ENCODE data around the gene COL20A1.

The COL20A1 gene

GRCh38 chr20:63381781-63382431 lies 88.9 kb downstream of the COL20A1 start:
- TF ChIP-seq ZFX (IDR thresholded peaks at IDR 0.05) (no peak), CTCF (conservative IDR thresholded peaks at IDR 0.05) (peak; percentile 98)
- H3K27ac ChIP-seq: no peak overlapping the region

DNA sequence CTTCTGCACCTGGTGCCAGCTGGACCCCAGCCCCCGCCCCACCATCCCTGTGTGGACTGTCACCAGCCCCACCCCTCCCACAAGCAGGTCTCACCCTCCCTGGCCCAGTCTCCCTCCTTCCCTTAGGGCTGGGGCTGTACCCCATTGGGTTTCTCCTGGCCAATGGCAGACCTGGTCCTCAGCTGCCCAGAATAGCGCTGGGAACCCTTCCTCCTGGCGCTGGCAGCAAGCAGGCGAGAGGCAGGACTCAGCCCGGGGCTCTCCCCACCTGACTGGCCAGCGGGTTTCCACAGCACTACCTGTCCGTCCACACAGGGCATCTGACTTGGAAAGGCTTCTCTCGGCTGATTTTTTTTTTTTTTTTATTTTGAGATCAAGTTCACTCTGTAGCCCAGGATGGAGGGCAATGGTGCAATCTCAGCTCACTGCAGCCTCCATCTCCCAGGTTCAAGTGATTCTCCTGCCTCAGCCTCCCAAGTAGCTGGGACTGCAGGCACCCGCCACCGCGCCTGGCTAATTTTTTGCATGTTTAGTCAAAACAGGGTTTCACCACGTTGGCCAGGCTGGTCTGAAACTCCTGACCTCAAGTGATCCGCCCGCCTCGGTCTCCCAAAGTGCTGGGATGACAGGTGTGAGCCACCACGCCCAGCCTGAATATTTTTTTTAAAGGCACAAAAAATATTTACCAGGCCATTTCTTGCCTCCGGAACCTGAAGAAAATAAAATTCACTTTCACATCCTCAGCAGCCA lies 89.7 kb downstream of the COL20A1 start:
- TF ChIP-seq ZFX (IDR thresholded peaks at IDR 0.05) (no peak), CTCF (conservative IDR thresholded peaks at IDR 0.05) (no peak)
- no peak overlapping the region for H3K27ac ChIP-seq

- TF ChIP-seq CTCF (conservative IDR thresholded peaks at IDR 0.05) (no peak), ZFX (IDR thresholded peaks at IDR 0.05) (no peak)
- no peak overlapping the region for H3K27ac ChIP-seq
Observed at GRCh38 chr20:63383556-63383955, 90.6 kb downstream of the COL20A1 start.

- H3K27ac ChIP-seq: no peak overlapping the region
Observed at GRCh38 chr20:63384336-63384735, 91.3 kb downstream of the COL20A1 start.

More at GRCh38 chr20:63384336-63384735, 91.3 kb downstream of the COL20A1 start:
- no peak for TF ChIP-seq ZFX (IDR thresholded peaks at IDR 0.05)
- TF ChIP-seq CTCF (conservative IDR thresholded peaks at IDR 0.05): no peak
